HG02938 (cell line): ENCODE measurements around the gene ZNF24.
A peak's percentile ranks its signal among the peaks of the same experiment; 100 is the strongest.

Experiments used
- ATAC-seq: cut with Tn5 transposase; IDR thresholded peaks from one replicate; pipeline ENCODE4 v1.9.1; 2021; ENCODE audit warnings: mild to moderate bottlenecking, moderate library complexity; ENCODE audit not compliant: unreplicated experiment

Gene ZNF24

DNA sequence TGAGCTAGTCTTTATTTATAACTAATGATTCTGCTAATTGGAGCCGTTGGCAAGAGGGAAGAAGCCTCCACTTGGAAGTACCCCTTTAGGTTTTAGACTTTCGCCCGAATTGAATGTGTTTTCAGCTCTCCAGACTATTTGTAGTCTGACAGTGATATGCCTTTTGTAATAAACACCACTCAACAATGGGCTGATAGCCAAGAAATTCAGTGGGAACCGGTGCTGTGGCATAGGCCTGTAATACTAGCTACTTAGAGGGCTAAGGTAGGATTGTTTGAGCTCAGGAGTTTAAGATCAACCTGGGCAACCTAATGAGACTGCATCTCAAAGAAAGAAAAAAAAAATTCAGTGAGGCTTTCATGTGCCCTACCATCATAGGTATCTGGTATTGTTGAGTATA is 40.6 kb downstream of the ZNF24 start:
- ATAC-seq: no peak

DNA sequence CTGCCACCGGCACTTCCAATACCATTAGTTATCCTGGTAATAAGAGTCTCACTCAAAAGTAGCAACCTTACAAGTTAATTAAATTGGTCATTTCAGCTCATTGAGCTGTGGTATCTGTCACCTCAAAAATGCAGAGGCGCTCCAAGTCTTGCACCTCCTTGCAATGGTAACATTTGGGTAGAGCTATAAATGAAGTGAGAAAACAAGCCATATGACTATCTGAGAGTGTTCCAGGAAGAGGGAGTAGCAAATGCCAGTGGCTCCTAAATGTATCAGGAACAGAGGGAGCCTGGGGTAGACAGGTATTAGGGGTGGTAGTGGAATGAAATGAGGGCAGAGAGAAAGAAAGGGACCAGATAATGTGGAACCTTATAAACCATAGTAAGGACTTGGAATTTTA is 48.2 kb downstream of the ZNF24 start:
- no peak for ATAC-seq

- no peak for ATAC-seq
Measured at GRCh38 chr18:35291166-35291565, 53.1 kb downstream of the ZNF24 start.

GRCh38 chr18:35290094-35290735 is 54.0 kb downstream of the ZNF24 start, which contains the start of gene ZSCAN30:
ZSCAN30 (minus strand) TSS chr18:35290229; CDS start chr18:35264352, 25,877 bp downstream.
- peak; percentile 90 for ATAC-seq

DNA sequence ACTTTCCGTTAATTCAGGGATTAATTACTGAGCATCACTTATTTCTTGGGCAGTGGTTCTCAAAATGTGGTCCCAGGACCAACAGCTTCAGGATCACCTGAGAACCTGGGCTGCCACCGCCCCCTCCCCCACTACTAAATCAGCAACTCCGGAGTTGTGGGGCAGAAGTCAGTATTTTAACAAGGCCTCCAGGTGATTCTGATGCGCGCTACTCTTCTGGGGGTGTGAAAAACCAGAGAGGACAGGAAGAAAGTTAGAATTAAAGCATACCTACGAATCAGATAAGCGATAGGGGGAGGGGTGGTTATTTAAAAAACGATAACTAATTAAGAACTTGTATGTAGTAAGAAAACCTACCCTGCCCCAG is 54.5 kb downstream of the ZNF24 start:
- ATAC-seq: peak; percentile 42

DNA sequence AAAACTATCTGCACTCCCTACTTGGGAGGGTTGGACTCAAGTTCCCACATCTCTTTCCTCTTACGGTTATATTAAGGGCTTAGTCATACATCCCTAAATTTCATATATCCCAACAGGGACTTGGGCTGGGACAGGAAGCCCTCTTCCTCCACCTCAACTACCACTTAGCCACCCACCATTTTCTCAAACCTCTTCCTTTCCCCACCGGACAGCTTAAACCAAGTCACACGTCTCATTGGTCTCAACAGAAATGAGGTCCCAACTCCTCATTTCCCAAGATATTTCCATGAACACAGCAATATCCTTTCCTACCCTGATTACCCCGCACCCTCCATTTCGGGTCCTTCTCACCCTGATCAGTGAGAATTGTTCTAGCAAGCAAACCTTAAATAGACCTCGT is 54.9 kb downstream of the ZNF24 start:
- peak; percentile 6 for ATAC-seq

DNA sequence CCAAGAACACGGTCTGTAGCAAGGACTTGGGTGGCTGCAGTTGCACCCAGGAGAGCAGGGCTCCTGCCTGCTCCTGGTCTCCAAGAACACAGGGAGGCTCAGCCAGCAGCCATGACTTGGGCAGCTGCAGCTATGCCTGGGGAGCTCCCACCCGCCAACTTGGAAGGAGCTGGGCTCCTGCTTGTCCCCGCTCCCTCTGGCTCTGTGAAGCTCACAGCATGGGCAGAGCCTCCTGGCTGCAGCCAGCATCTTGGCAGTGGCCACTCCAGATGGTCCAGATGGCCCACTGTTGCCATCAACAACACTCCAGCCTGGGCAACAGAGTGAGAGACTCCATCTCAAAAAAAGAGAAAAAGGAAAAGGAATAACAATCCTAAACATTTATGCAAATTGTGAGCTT is 59.4 kb downstream of the ZNF24 start:
- ATAC-seq: no peak

DNA sequence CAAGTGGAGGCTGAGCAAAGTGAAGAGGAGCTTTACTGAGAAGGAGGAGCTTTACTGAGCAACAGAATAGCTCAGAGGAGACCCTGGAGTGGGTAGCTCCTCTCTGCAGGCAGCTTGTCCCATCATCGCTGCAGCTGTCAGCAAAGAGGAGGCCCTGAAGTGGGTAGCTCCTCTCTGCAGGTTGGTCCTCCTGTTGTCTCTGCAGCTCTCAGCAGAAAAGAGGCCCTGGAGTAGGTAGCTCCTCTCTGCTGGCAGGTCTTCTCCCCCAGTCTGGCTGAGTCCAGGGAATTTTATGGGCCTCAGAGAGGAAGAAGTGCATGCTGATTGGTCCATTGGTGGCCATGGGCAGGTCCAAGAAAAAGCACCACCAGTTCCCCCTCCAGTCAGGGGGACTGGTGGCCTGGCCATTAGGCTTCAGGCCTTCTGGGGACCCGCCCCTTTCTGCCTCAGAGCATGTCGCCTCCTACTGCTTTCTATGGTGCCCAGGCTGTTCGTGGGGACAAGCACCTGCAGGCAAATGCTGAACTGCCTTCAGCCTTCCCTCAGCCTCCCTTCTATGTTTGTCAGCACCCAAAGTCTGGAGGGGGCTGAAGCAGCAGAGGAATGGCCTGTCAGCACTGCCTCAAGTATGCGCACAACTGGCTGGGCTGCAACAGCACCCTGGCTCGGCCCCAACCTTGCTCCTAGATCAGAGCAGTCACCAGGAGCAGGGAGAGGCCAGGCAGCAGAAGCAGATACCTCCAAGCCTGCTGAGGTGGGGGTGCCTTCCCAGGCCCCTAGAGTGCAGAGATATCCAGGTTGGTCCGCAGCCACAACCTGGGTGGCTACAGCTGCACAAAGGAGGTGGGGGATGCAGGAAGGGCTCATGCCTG is 60.1 kb downstream of the ZNF24 start:
- no peak for ATAC-seq

- ATAC-seq: no peak
Measured at GRCh38 chr18:35282353-35282752, 61.9 kb downstream of the ZNF24 start.
